ENCODE measurements around the gene RBP4.

GRCh38 chr10:93579089-93579488 is 21.9 kb downstream of the RBP4 start:
- no peak for TF ChIP-seq CTCF (IDR thresholded peaks at IDR 0.05)
- TF ChIP-seq ZFX (IDR thresholded peaks at IDR 0.05; ENCODE audit: borderline replicate concordance), result no peak

All from 22Rv1 (cell line).